ENCODE data around the gene MIR17HG. TPM values are rescaled to one million over a fixed set of nuclear protein-coding genes. Genes with fewer than 3 reads are reported as not detected.

MIR17HG gene
- 10 to 100 TPM; 15.9 to 39.8 TPM for total RNA-seq

GRCh38 chr13:91347202-91347995, at the start of gene MIR17HG:
Gene MIR17HG, plus strand, starts transcription at chr13:91347687.
- peak; percentile 79 to 87 for ATAC-seq
- H3K4me3 Mint-ChIP-seq = peak within 1 kb of the TSS; percentile 97
- peaks cover 30% of the 10 kb centered on the region for H3K36me3 Mint-ChIP-seq
- H3K9me3 Mint-ChIP-seq = no peaks in the 10 kb centered on the region
- DNase-seq (ENCODE audit: low spot score) = peak; percentile 93
- no peaks in the 10 kb centered on the region for H3K27me3 Mint-ChIP-seq
- H3K27ac Mint-ChIP-seq = peak within 1 kb of the TSS; percentile 97 to 98
- peaks cover 26 to 27% of the 10 kb centered on the region in 2 donors for H3K4me1 Mint-ChIP-seq (ENCODE audit: low read depth in 2 of 2)

- ATAC-seq (no peak), DNase-seq (ENCODE audit: low spot score) (no peak)
- peaks cover 10 to 25% of the 10 kb centered on the region in 2 donors for H3K27me3 Mint-ChIP-seq
- H3K4me1 Mint-ChIP-seq (ENCODE audit: low read depth in 2 of 2) = no peaks in the 10 kb centered on the region
- H3K4me3 Mint-ChIP-seq = no peak overlapping the region
- no peaks in the 10 kb centered on the region for H3K9me3 Mint-ChIP-seq
- no peaks in the 10 kb centered on the region for H3K36me3 Mint-ChIP-seq
- H3K27ac Mint-ChIP-seq = no peak overlapping the region
Observed at GRCh38 chr13:91298060-91298459, 49.4 kb upstream of the MIR17HG start.

- H3K4me3 Mint-ChIP-seq = no peak overlapping the region
- H3K36me3 Mint-ChIP-seq = no peaks in the 10 kb centered on the region
- H3K9me3 Mint-ChIP-seq = no peaks in the 10 kb centered on the region
- no peak overlapping the region for H3K27ac Mint-ChIP-seq
- no peak for DNase-seq (ENCODE audit: low spot score)
- H3K27me3 Mint-ChIP-seq = peaks cover 8 to 11% of the 10 kb centered on the region in 2 donors
- H3K4me1 Mint-ChIP-seq (ENCODE audit: low read depth in 2 of 2) = no peaks in the 10 kb centered on the region
- no peak for ATAC-seq
Observed at GRCh38 chr13:91302111-91302510, 45.4 kb upstream of the MIR17HG start.

- H3K27ac Mint-ChIP-seq = no peak overlapping the region
- peaks cover 8 to 10% of the 10 kb centered on the region in 2 donors for H3K27me3 Mint-ChIP-seq
Observed at GRCh38 chr13:91303031-91303430, 44.5 kb upstream of the MIR17HG start.

GRCh38 chr13:91304741-91305140, 42.7 kb upstream of the MIR17HG start:
- Mint-ChIP-seq H3K27ac (no peak overlapping the region), H3K9me3 (no peaks in the 10 kb centered on the region), H3K4me1 (ENCODE audit: low read depth in 2 of 2) (peaks cover 0 to 3% of the 10 kb centered on the region in 2 donors), H3K4me3 (no peak overlapping the region), H3K36me3 (no peaks in the 10 kb centered on the region), H3K27me3 (peaks cover 2 to 7% of the 10 kb centered on the region in 2 donors)
- ATAC-seq (no peak), DNase-seq (ENCODE audit: low spot score) (no peak)

More at GRCh38 chr13:91303031-91303430, 44.5 kb upstream of the MIR17HG start:
- H3K9me3 Mint-ChIP-seq = no peaks in the 10 kb centered on the region
- ATAC-seq = no peak
- no peaks in the 10 kb centered on the region for H3K36me3 Mint-ChIP-seq
- no peak for DNase-seq (ENCODE audit: low spot score)
- H3K4me1 Mint-ChIP-seq (ENCODE audit: low read depth in 2 of 2) = peaks cover 0 to under 1% of the 10 kb centered on the region in 2 donors
- H3K4me3 Mint-ChIP-seq = no peak overlapping the region

GRCh38 chr13:91305652-91306051, 41.8 kb upstream of the MIR17HG start:
- Mint-ChIP-seq H3K4me1 (ENCODE audit: low read depth in 2 of 2) (peaks cover 0 to 3% of the 10 kb centered on the region in 2 donors), H3K27ac (no peak overlapping the region), H3K9me3 (no peaks in the 10 kb centered on the region), H3K4me3 (no peak overlapping the region), H3K27me3 (peaks cover 0 to 7% of the 10 kb centered on the region in 2 donors), H3K36me3 (no peaks in the 10 kb centered on the region)
- no peak for DNase-seq (ENCODE audit: low spot score)
- ATAC-seq = no peak

- ATAC-seq = peak in 1 of 2 donors; percentile 52
- Mint-ChIP-seq H3K9me3 (no peaks in the 10 kb centered on the region), H3K27me3 (peaks cover 0 to 8% of the 10 kb centered on the region in 2 donors)
Observed at GRCh38 chr13:91307887-91308286, 39.6 kb upstream of the MIR17HG start.

GRCh38 chr13:91308299-91308698, 39.2 kb upstream of the MIR17HG start:
- Mint-ChIP-seq H3K27ac (no peak overlapping the region), H3K4me1 (ENCODE audit: low read depth in 2 of 2) (peaks cover 15 to 16% of the 10 kb centered on the region in 2 donors), H3K9me3 (no peaks in the 10 kb centered on the region), H3K27me3 (peaks cover 0 to 6% of the 10 kb centered on the region in 2 donors), H3K4me3 (no peak overlapping the region), H3K36me3 (no peaks in the 10 kb centered on the region)
- no peak for DNase-seq (ENCODE audit: low spot score)
- ATAC-seq = no peak

More at GRCh38 chr13:91307887-91308286, 39.6 kb upstream of the MIR17HG start:
- Mint-ChIP-seq H3K27ac (no peak overlapping the region), H3K4me3 (no peak overlapping the region), H3K36me3 (no peaks in the 10 kb centered on the region), H3K4me1 (ENCODE audit: low read depth in 2 of 2) (peaks cover 11 to 12% of the 10 kb centered on the region in 2 donors)
- no peak for DNase-seq (ENCODE audit: low spot score)

- Mint-ChIP-seq H3K27ac (peak overlapping the region in 1 of 2 donors; percentile 15), H3K4me1 (ENCODE audit: low read depth in 2 of 2) (peaks cover 20 to 22% of the 10 kb centered on the region in 2 donors), H3K9me3 (no peaks in the 10 kb centered on the region), H3K4me3 (no peak overlapping the region), H3K36me3 (no peaks in the 10 kb centered on the region), H3K27me3 (peaks cover 6% of the 10 kb centered on the region in 2 donors)
- peak in 1 of 2 donors; percentile 36 for ATAC-seq
- no peak for DNase-seq (ENCODE audit: low spot score)
Observed at GRCh38 chr13:91311491-91311890, 36.0 kb upstream of the MIR17HG start.

GRCh38 chr13:91312324-91312723, 35.2 kb upstream of the MIR17HG start:
- Mint-ChIP-seq H3K4me1 (ENCODE audit: low read depth in 2 of 2) (peaks cover 20 to 22% of the 10 kb centered on the region in 2 donors), H3K27me3 (peaks cover 6 to 7% of the 10 kb centered on the region in 2 donors), H3K36me3 (no peaks in the 10 kb centered on the region), H3K27ac (no peak overlapping the region), H3K4me3 (no peak overlapping the region), H3K9me3 (no peaks in the 10 kb centered on the region)
- DNase-seq (ENCODE audit: low spot score) (no peak), ATAC-seq (no peak)

- H3K4me1 Mint-ChIP-seq (ENCODE audit: low read depth in 2 of 2) = peaks cover 19 to 22% of the 10 kb centered on the region in 2 donors
- no peak for DNase-seq (ENCODE audit: low spot score)
- ATAC-seq = peak; percentile 61 to 64
Observed at GRCh38 chr13:91313103-91313502, 34.4 kb upstream of the MIR17HG start.

GRCh38 chr13:91313581-91313980, 33.9 kb upstream of the MIR17HG start:
- Mint-ChIP-seq H3K27me3 (peaks cover 6 to 7% of the 10 kb centered on the region in 2 donors), H3K36me3 (no peaks in the 10 kb centered on the region), H3K27ac (peak overlapping the region in 1 of 2 donors; percentile 43), H3K4me1 (ENCODE audit: low read depth in 2 of 2) (peaks cover 17 to 22% of the 10 kb centered on the region in 2 donors), H3K9me3 (no peaks in the 10 kb centered on the region), H3K4me3 (peak overlapping the region; percentile 72)
- ATAC-seq (peak; percentile 79 to 89), DNase-seq (ENCODE audit: low spot score) (no peak)

More at GRCh38 chr13:91313103-91313502, 34.4 kb upstream of the MIR17HG start:
- Mint-ChIP-seq H3K27me3 (peaks cover 6 to 7% of the 10 kb centered on the region in 2 donors), H3K36me3 (no peaks in the 10 kb centered on the region), H3K9me3 (no peaks in the 10 kb centered on the region), H3K27ac (peak overlapping the region in 1 of 2 donors; percentile 43), H3K4me3 (peak overlapping the region; percentile 72)

GRCh38 chr13:91314888-91315287, 32.6 kb upstream of the MIR17HG start:
- Mint-ChIP-seq H3K36me3 (no peaks in the 10 kb centered on the region), H3K27me3 (peaks cover 4 to 7% of the 10 kb centered on the region in 2 donors), H3K4me1 (ENCODE audit: low read depth in 2 of 2) (peaks cover 17 to 22% of the 10 kb centered on the region in 2 donors), H3K4me3 (no peak overlapping the region), H3K9me3 (no peaks in the 10 kb centered on the region), H3K27ac (no peak overlapping the region)
- ATAC-seq (no peak), DNase-seq (ENCODE audit: low spot score) (no peak)

GRCh38 chr13:91318886-91319285, 28.6 kb upstream of the MIR17HG start:
- Mint-ChIP-seq H3K27me3 (peaks cover 16 to 17% of the 10 kb centered on the region in 2 donors), H3K4me3 (no peak overlapping the region), H3K27ac (no peak overlapping the region), H3K4me1 (ENCODE audit: low read depth in 2 of 2) (peaks cover 9 to 13% of the 10 kb centered on the region in 2 donors), H3K36me3 (no peaks in the 10 kb centered on the region), H3K9me3 (peaks cover 3% of the 10 kb centered on the region)
- no peak for DNase-seq (ENCODE audit: low spot score)
- ATAC-seq = no peak
